Activated T-helper 1 cell treated with anti-CD3 and anti-CD28 coated beads, Interleukin-12 subunit alpha, Interleukin-12 subunit beta, Interleukin-2, Interleukin-4 antibody, amounts not matched to agents 30 ng/mL and 10 ng/mL and 1 ng/mL, durations not matched to agents 14 hours and 24 hours and 36 hours (primary cell): ENCODE data around the gene KRT85. TPM values are rescaled to one million over a fixed set of nuclear protein-coding genes. Genes with fewer than 3 reads are reported as not detected.
"Not testable (repeated sequence)": the region's sequence is repeated elsewhere in the genome, so short reads cannot be mapped to it uniquely, and the experiment has no call there.

ENCODE experiments used
- DNase-seq: peaks from one replicate; pipeline ENCODE4 v3.0.0; 2021; ENCODE audit warnings: low spot score
- H3K27ac Mint-ChIP-seq: one replicate; pipeline ENCODE4 v1.8.0; 2021; ENCODE audit warnings: mild to moderate bottlenecking, mixed read lengths
- H3K27me3 Mint-ChIP-seq: one replicate; pipeline ENCODE4 v1.8.0; 2022; ENCODE audit warnings: mild to moderate bottlenecking, moderate library complexity, mixed read lengths; ENCODE audit not compliant: insufficient read depth
- H3K36me3 Mint-ChIP-seq: one replicate; pipeline ENCODE4 v1.8.0; 2021; ENCODE audit warnings: low read depth, mixed read lengths
- H3K4me1 Mint-ChIP-seq: one replicate; pipeline ENCODE4 v1.8.0; 2021; ENCODE audit warnings: low read depth, mixed read lengths
- H3K4me3 Mint-ChIP-seq: one replicate; pipeline ENCODE4 v1.8.0; 2021; ENCODE audit warnings: mild to moderate bottlenecking, moderate library complexity, mixed read lengths
- H3K9me3 Mint-ChIP-seq: one replicate; pipeline ENCODE4 v1.8.0; 2021; ENCODE audit warnings: mixed read lengths
- intact Hi-C: fragments of 100-400 bp; cut with micrococcal nuclease; formaldehyde crosslinking; loops from one replicate; pipeline ENCODE4 v1.15.1; 2024
- total RNA-seq: library from RNA; stranded (reverse); gene quantifications from 2 replicates; pipeline ENCODE4 v1.2.3, GENCODE V29; 2022

KRT85 gene
- total RNA-seq, 1 donor from 2014 or later, result not detected

- Mint-ChIP-seq H3K27ac (no peak overlapping the region), H3K4me1 (no peaks in the 10 kb centered on the region), H3K27me3 (peaks cover 28% of the 10 kb centered on the region), H3K36me3 (no peaks in the 10 kb centered on the region), H3K9me3 (no peaks in the 10 kb centered on the region), H3K4me3 (no peak overlapping the region)
- DNase-seq, result no peak
- intact Hi-C loops, result no loop called here
Measured at GRCh38 chr12:52321418-52321817, 45.9 kb downstream of the KRT85 start.

GRCh38 chr12:52320784-52321400, 46.4 kb downstream of the KRT85 start, which contains the start of gene KRT83:
KRT83 (minus strand) TSS chr12:52321398; CDS start chr12:52321335, 63 bp downstream.
- no peaks in the 10 kb centered on the region for H3K9me3 Mint-ChIP-seq
- H3K27me3 Mint-ChIP-seq, result peaks cover 29% of the 10 kb centered on the region
- no peak for DNase-seq
- no peaks in the 10 kb centered on the region for H3K4me1 Mint-ChIP-seq
- intact Hi-C loops, result no loop called here
- H3K36me3 Mint-ChIP-seq, result no peaks in the 10 kb centered on the region
- no peak within 1 kb of the TSS for H3K27ac Mint-ChIP-seq
- no peak within 1 kb of the TSS for H3K4me3 Mint-ChIP-seq

GRCh38 chr12:52319097-52319496, 48.2 kb downstream of the KRT85 start:
- H3K4me3 Mint-ChIP-seq, result no peak overlapping the region
- H3K27me3 Mint-ChIP-seq, result peaks cover 19% of the 10 kb centered on the region
- no peaks in the 10 kb centered on the region for H3K4me1 Mint-ChIP-seq
- H3K9me3 Mint-ChIP-seq, result no peaks in the 10 kb centered on the region
- no peaks in the 10 kb centered on the region for H3K36me3 Mint-ChIP-seq
- no peak overlapping the region for H3K27ac Mint-ChIP-seq
- intact Hi-C loops, result no loop called here
- no peak for DNase-seq

GRCh38 chr12:52318241-52318990, 48.9 kb downstream of the KRT85 start:
- Mint-ChIP-seq H3K36me3 (no peaks in the 10 kb centered on the region), H3K9me3 (no peaks in the 10 kb centered on the region), H3K4me3 (no peak overlapping the region), H3K4me1 (no peaks in the 10 kb centered on the region), H3K27me3 (peaks cover 18% of the 10 kb centered on the region), H3K27ac (no peak overlapping the region)
- intact Hi-C loops, result no loop called here
- DNase-seq, result no peak

DNA sequence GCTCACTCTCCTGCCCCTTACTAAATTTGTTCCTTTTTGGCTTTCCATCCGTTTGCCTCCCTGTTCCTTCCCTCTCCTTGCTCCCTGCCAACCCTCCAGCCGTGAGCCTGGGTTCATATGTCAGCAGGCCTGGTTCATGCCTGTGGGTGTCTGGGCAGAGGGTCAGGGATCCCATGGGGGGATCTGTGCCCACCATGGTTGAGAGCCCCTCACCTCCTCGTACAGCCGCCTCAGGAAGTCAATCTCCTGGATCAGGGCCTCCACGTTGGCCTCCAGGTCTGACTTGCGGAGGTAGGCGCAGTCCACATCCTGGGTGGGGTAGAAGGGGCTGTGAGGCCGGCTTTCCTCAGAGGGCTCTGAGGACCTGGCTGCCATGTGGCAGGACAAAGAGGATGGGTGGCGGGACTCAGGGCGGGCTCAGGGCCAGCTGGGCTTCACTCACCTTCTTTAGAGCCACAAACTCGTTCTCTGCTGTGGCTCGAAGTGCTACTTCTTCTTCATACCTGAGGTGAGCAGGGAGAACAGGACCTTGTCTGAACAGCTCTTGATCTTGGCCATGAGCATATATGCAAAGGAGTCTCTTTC, 49.7 kb downstream of the KRT85 start:
- Mint-ChIP-seq H3K27ac (no peak overlapping the region), H3K9me3 (no peaks in the 10 kb centered on the region), H3K27me3 (peaks cover 15% of the 10 kb centered on the region), H3K4me3 (no peak overlapping the region), H3K36me3 (no peaks in the 10 kb centered on the region), H3K4me1 (no peaks in the 10 kb centered on the region)
- no peak for DNase-seq
- intact Hi-C loops, result no loop called here

- H3K27ac Mint-ChIP-seq, result no peak overlapping the region
- no peaks in the 10 kb centered on the region for H3K4me1 Mint-ChIP-seq
- DNase-seq, result no peak
- H3K9me3 Mint-ChIP-seq, result no peaks in the 10 kb centered on the region
- no peaks in the 10 kb centered on the region for H3K36me3 Mint-ChIP-seq
- H3K4me3 Mint-ChIP-seq, result no peak overlapping the region
- peaks cover 16% of the 10 kb centered on the region for H3K27me3 Mint-ChIP-seq
- intact Hi-C loops, result no loop called here
Measured at GRCh38 chr12:52316701-52317100, 50.6 kb downstream of the KRT85 start.

DNA sequence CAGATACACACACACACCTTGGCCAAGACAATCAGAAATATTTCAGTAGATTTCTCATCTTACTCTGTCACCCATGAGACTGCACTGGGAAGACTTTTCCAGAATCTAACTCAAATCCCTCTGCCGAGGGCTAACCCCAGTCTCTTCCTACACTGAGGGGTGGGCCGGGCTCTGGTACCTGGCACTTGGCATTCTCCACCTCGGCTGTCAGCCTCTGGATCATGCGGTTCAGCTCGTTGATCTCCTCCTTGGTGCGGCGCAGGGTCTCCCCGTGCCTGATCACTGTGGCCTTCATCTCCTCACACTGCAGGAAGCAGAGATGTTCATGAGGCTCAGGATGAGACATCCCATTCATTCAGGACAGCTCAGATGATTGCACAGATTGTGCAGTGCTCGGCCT, 51.0 kb downstream of the KRT85 start:
- intact Hi-C loops, result no loop called here
- peaks cover 20% of the 10 kb centered on the region for H3K27me3 Mint-ChIP-seq

GRCh38 chr12:52315721-52316120, 51.6 kb downstream of the KRT85 start:
- H3K9me3 Mint-ChIP-seq, H3K4me3 Mint-ChIP-seq, H3K27ac Mint-ChIP-seq, H3K36me3 Mint-ChIP-seq, intact Hi-C loops, DNase-seq, H3K4me1 Mint-ChIP-seq: not testable (repeated sequence)
- H3K27me3 Mint-ChIP-seq, result peaks cover 26% of the 10 kb centered on the region

More for the DNA sequence above, 51.0 kb downstream of the KRT85 start:
- H3K4me1 Mint-ChIP-seq, result no peaks in the 10 kb centered on the region
- no peaks in the 10 kb centered on the region for H3K36me3 Mint-ChIP-seq
- DNase-seq, result no peak
- no peak overlapping the region for H3K27ac Mint-ChIP-seq
- no peaks in the 10 kb centered on the region for H3K9me3 Mint-ChIP-seq
- no peak overlapping the region for H3K4me3 Mint-ChIP-seq

DNA sequence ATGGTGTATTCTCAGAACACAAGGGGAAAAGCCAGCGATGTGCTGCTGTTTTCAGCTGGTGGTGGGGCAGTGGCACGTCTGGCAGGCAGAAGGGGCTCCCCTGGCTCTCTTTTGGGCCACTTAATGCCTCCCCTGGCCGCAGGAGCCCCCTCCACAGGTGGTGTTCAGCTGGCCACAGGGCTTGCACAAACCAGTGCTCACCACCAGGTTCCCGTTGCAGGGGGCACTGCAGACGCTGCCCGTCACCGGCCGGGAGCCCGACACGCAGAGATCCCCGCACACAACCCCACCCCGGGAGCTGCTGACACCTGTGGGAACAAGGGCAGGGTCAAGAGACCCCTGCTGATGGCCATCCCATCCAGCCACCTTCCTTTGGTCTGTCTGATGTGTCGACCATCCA, 52.8 kb downstream of the KRT85 start:
- Mint-ChIP-seq H3K27me3 (peaks cover 30% of the 10 kb centered on the region), H3K4me3 (no peak overlapping the region), H3K27ac (no peak overlapping the region), H3K4me1 (no peaks in the 10 kb centered on the region), H3K9me3 (no peaks in the 10 kb centered on the region), H3K36me3 (no peaks in the 10 kb centered on the region)
- DNase-seq, result no peak
- intact Hi-C loops, result no loop called here

DNA sequence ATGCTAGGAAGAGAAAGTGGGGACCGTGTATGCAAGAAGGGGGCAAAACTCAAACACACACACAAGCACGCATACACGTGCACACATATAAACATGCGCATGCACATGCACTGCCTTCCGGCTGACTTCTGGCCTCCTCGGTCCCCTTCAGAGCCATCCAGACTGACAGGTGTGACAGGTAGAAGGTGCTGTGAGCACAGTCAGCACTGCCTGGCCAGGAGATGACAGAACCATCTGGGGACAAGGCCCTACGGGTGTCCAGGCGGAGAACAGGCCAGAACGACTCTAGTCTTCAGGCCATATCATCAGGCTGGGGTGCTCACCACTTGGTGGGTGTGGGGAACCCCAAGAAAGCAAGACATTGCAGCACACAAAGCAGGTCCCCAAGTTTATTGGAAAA, 53.4 kb downstream of the KRT85 start:
- Mint-ChIP-seq H3K9me3 (no peaks in the 10 kb centered on the region), H3K27me3 (peaks cover 35% of the 10 kb centered on the region)
- intact Hi-C loops, result no loop called here

DNA sequence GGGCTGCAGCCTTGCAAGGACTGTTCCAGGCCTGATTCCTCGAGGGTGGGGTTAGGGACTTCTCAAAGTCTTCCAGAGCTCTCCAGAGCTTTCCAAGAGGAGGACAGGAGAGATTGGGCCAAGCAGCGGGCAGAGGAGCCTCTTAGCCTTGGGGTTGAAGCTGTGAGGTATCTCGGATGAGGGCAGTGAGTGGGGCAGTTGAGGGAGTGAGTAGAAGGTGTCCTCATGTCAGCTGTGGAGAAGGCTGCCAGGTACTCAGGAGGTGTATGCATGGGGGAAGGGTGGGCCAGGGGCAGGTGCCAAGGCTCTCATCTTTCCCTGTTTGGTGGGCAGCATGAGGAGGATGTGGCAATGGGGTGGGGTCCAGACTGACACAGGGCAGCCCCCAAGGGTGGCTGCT, 53.8 kb downstream of the KRT85 start:
- DNase-seq, result no peak
- Mint-ChIP-seq H3K27ac (no peak overlapping the region), H3K9me3 (no peaks in the 10 kb centered on the region), H3K36me3 (no peaks in the 10 kb centered on the region), H3K4me3 (no peak overlapping the region), H3K27me3 (peaks cover 40% of the 10 kb centered on the region), H3K4me1 (peaks cover 5% of the 10 kb centered on the region)
- intact Hi-C loops, result no loop called here

More for the DNA sequence above, 53.4 kb downstream of the KRT85 start:
- Mint-ChIP-seq H3K27ac (no peak overlapping the region), H3K4me3 (no peak overlapping the region), H3K4me1 (peaks cover under 1% of the 10 kb centered on the region), H3K36me3 (no peaks in the 10 kb centered on the region)
- DNase-seq, result no peak

DNA sequence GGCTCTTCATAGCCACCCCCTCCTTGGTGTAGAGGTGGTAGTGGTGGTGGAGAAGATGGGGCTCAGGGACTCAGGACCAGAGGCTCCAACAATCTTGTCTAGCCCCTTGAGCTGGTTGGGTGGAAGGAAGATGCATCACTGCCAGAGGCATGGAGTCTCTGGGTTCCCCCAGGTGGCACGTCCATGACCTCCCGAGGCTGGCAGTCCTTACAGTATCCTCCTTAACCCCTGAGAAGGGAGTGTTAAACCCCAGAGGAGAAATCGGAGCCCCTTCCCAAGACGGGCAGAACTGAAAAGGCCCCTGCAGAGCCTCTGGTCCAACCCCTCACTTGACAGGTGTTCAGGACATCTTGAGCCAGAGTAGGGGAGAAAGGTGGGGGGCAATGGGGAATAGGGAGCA, 55.2 kb downstream of the KRT85 start:
- Mint-ChIP-seq H3K4me1 (peaks cover 5% of the 10 kb centered on the region), H3K36me3 (no peaks in the 10 kb centered on the region), H3K27ac (no peak overlapping the region)

GRCh38 chr12:52311285-52311648, 56.0 kb downstream of the KRT85 start:
- no peak for DNase-seq
- Mint-ChIP-seq H3K4me1 (peaks cover 5% of the 10 kb centered on the region), H3K27ac (no peak overlapping the region), H3K4me3 (no peak overlapping the region), H3K36me3 (peaks cover 4% of the 10 kb centered on the region), H3K27me3 (peaks cover 56% of the 10 kb centered on the region), H3K9me3 (no peaks in the 10 kb centered on the region)
- intact Hi-C loops, result no loop called here

More for the DNA sequence above, 55.2 kb downstream of the KRT85 start:
- DNase-seq, result no peak
- intact Hi-C loops, result no loop called here
- no peak overlapping the region for H3K4me3 Mint-ChIP-seq
- no peaks in the 10 kb centered on the region for H3K9me3 Mint-ChIP-seq
- H3K27me3 Mint-ChIP-seq, result peaks cover 51% of the 10 kb centered on the region
